GM18505 (cell line): ENCODE data around the gene BCL2A1.
A peak's percentile ranks its signal among the peaks of the same experiment; 100 is the strongest.
"Not testable (repeated sequence)": the region's sequence is repeated elsewhere in the genome, so short reads cannot be mapped to it uniquely, and the experiment has no call there.

Source experiments
- ATAC-seq: cut with Tn5 transposase; IDR thresholded peaks from one replicate; pipeline ENCODE4 v1.9.1; 2021; ENCODE audit not compliant: unreplicated experiment
- POLR2A ChIP-seq: IDR thresholded peaks from 4 replicates; pipeline ENCODE4 v1.6.1; 2011; ENCODE audit warnings: borderline replicate concordance; ENCODE audit not compliant: insufficient read depth, insufficient read length; ENCODE audit errors: extremely low read depth

BCL2A1 gene

DNA sequence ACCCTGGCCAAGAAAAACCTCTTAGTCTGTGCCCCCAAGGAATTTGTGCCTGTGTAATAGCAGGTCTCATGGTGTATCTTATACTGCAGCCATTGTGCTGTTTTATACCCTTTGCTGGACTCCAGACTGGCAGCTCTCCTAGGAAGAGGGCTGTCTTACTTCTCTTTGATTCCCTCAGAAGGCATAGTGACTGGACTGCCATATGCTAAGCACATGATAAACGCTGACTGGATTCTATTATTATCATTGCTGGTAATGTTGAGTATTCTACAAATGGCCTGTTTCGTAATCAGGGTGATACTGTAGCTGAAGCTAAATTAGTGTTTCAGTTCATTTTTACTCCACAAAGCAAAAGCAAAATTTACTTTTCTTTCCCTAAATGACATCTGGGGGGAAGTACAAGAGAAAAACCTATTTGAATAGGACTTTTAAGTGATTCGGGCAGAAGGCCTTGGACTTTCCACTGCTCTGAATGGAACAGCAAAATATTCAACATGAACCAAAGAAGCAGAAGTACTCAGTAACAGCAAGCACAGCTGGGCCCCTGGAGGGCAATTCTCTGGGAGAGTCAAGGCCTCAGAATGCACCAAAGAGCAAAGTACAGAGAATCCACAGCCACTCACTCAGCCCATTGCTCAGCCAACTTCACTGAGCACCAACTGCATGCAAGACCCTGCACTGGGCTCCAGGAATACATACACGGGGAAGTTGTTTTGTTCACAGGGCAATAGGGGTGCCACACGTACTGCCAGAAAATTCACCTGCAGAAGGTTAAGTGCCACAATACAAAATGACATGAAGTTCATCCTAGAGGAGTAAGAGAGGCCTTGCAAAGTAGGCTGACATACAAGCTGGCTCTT lies 7.9 kb upstream of the BCL2A1 start:
- TF ChIP-seq POLR2A, result no peak
- peak; percentile 62 for ATAC-seq

DNA sequence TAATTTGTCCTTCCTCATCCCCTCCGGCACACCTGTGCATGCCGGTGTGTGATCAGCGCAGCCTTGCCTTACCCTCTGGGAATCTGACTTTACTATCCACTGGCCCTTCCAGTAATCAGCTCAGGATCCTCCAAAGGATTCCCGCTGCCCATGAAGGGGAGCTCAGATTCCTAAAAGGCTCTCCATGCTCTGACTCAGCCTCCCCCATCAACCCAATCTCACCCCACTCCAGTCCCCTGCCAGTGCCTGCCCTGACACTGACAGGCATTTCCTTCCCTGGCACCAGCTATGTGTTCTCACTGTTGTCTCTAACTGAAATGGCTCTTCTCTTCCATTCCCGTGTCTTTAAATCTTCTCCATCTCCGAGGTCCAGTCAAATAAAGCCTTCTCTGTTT lies 7.3 kb upstream of the BCL2A1 start:
- ATAC-seq, result no peak
- TF ChIP-seq POLR2A, result peak; percentile 42

DNA sequence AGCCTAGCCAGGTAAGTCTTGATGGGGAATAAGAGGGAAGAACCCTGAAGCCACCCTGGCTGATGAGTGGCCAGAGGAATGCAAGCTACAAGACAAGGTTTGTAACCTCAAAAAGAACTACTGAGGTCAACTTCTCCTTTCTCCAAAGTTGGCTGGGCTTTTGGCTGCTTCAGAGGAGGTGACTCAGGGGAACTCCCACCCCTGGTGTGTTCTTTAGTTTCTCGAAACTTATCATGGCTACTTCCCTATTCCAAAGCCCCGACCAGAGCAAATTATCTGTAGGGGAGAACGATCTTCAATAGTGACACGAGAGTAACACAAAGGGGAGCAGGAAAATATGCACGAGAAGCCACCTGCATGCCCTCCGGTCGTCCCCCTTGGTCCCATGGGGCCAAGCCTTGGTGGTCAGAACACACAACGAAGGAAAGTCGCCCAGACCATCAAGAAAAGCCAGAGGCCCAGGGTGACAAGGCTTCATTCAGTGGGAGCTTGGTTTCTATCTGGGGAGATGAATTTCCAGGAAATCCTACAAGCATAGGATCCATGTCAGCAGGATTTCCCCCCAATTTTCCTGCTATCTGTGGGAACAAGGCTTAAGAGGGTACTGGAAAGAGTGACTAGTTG lies 6.5 kb upstream of the BCL2A1 start:
- peak; percentile 31 for TF ChIP-seq POLR2A
- ATAC-seq, result peak; percentile 40

DNA sequence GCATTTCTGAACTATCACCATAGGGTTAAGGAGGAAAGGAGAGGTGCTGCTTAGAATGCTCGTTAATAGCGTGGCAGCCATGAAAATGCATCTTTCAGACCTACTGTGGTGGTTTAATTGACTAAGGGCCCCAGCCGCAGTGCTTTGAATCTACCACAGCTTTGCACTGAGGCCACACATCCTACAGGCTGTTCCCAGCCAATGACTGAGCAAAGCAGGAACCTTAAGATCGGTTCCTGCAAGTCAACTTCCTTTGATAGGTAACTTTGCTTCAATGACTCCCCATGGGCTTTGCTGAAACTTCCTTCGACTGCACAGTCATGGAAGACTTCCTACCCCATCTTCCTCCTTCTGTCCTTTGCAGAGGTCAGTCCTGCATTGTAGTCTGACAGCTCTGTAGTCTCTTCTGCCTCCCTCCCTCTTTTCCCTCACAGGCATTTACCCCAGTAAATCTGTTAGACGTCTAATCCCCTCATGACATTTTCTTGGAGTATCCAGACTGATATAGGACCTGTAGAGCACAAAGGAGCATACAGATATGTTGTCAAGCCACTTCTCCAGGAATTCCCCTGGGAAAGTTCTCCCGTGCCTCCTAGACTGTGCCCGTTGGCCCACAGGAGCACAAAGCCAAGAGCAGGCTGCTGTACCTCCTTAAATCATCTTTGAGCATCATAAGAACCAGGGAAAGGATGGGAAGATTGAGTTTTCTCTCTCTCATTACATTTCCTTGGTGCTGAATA lies 2.6 kb upstream of the BCL2A1 start:
- ATAC-seq, result no peak
- no peak for TF ChIP-seq POLR2A

DNA sequence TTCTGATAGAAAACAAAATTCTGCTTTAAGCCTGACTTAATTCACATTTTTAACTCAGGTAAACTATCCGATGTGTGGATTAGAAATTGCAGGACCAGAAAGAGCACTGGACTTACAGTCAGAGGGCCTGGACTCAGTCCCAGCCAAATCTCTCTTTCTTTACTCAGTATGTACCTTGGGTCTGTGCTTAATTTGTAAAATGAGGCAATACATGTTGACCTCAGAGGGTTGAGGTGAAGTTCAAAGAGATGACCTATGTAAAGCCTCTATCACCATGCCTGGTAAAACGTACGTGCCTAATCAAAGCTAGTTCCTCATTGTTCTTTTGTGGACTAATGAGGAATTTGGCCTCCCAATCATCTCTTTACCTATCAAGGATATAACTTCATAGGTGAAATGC lies 1.9 kb upstream of the BCL2A1 start:
- ATAC-seq, result no peak
- no peak for TF ChIP-seq POLR2A

DNA sequence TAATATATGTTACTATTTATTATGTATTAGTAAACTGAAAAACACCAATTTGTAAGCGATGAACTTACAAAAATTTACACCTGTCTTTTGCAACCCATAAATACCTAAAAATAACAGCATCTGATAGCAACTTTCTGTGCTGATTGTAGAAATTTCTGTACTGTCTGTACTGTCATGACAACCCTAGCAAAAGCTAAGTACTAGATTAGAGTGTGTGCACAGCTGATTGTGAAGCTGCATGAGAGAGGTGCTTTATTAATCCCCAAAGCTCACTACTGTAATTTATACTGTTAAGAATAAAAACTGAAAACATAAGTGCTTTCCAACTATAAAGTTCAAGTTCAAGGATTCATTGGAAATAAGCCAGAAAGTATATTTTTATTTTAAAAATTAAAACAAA lies 815 bp downstream of the BCL2A1 start:
- TF ChIP-seq POLR2A, result no peak
- no peak for ATAC-seq

DNA sequence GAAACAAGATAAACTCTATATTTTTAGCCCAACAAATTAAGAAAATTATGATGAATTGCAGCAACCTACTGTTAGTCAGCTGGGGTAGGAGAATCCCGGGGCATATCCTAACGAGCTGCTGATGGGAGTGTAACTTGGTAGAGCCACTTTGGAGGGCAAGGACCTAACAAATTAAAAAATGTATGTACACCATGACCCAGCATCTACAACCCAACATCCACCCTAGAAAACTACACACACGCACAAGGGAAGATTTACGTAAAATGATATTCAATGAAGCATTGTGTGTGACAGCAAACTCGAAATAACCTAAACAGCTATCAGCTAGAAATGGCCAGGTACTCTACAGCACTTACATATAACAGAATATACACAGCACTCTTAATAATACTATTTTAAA lies 1.9 kb downstream of the BCL2A1 start:
- TF ChIP-seq POLR2A, result no peak
- ATAC-seq, result no peak

DNA sequence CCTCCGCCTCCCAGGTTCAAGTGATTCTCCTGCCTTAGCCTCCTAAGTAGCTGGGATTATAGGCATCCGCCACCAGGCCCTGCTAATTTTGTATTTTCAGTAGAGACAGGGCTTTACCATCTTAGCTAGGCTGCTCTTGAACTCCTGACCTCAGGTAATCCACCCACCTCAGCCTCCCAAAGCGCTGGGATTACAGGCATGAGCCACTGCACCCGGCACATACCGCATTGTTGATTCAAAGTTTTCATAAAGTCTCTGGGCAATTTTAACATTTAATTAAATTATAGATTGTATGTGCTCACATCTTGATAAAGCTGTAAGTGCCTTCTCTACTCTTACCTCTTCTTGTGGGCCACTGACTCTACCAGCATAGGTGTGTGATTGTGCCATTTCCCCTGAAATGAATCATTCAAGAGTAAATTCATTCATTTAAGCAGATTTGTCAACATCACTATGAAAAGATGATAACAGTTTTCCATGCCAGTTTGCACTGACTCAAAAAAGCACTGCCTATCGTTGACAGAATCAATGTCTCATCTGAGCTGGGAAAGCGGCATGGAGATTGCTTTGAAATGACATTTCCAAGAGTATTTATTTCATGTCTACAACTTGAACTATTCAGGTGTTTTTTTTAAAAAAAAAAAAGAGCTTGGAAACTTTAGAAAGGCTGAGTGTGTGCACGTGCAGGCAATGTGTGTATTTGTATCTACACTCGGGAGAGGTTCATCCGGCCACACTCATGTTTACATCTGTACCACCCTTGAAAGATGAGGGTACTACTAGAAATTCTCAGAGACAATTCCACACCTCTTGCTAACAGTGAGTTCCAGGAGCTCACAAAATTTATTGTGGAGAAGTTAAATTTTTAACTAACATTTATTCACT lies 3.5 kb downstream of the BCL2A1 start:
- peak; percentile 40 for TF ChIP-seq POLR2A
- ATAC-seq, result no peak

DNA sequence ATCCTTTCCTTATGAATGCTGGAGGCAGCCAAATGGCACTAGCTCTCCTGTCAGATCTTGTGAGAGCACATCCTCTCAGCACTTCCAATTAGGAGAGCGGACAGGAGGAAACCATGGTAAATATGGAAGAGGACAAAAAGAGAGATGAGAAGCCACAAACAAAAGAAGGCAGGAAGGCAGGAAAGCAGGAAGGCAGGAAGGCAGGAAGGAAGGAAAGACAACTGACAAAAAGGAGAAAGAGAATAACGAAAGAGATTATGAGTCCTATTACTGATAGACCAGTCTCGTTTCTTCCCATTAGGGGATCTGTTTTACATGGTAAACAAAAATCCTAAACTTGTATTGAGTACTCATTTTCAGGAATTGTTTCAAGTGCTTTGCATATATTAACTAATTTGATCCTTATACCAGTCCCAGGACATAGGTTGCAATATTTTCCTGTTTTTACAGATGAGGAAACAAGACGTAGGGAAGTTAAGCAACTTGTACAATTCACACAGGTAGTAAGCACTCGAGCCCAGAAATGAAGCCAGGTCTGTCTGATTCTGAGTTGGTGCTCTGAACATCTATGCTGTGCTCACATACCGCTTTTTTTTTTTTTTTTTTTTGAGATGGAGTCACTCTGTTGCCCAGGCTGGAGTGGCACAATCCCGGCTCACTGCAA lies 4.2 kb downstream of the BCL2A1 start:
- TF ChIP-seq POLR2A, result no peak
- no peak for ATAC-seq

DNA sequence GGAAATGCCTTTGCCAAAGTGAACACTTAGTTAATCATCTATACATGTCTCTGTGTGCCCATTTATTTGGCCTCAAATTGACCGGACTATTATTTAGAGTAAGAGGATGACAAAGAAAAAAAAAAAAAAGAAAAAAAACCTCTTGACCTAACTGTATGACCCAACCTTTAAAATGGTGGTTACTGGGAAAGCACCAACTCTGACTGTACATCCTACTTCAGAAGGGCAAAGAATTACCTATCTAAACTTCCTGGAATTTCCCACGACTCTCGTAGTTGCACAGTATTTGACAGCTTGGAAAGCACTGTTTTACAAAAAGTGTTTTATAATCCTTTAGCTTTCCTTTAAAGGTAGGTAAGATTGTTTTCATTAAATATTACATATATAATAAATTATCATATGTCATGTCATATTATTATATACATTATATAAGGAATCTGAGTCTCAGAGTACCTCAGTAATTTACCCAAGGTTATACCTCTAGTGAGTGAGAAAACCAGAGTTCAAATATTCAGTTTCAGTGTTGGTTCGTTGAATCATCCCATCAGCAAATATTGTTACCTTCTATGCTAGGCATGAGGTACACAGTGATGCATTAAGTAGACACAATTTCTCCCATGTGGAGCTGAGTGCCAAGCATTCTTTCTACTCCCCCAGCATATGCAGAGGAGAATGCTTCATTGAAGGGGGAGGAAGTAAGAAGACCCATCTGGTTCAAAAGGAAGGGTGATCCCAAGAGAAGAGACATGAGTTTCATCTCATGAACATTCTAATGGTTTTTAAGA lies 5.0 kb downstream of the BCL2A1 start:
- TF ChIP-seq POLR2A, result no peak
- no peak for ATAC-seq

DNA sequence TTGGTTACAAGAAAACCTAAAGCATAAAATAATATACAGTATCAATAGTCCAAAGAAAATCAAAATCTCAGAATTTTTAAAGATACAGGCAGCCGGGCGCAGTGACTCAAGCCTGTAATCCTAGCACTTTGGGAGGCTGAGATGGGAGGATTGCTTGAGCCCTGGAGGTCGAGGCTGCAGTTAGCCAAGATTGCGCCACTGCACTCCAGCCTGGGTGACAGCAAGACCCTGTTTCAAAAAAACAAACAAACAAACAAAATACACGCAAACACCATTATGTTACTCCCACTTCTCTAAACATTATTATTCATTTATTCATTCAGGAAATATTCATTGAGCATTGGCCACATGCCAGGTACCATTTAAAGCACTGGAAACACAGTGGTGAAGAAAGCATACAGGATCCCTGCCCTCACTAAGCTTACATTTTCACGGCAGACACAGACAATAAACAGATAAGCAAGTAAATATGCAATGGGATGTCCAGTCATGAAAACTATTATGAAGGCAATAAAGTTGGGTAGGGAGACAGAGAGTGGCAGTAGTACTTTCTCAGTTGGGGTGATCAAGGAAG lies 6.7 kb downstream of the BCL2A1 start:
- no peak for ATAC-seq
- no peak for TF ChIP-seq POLR2A

DNA sequence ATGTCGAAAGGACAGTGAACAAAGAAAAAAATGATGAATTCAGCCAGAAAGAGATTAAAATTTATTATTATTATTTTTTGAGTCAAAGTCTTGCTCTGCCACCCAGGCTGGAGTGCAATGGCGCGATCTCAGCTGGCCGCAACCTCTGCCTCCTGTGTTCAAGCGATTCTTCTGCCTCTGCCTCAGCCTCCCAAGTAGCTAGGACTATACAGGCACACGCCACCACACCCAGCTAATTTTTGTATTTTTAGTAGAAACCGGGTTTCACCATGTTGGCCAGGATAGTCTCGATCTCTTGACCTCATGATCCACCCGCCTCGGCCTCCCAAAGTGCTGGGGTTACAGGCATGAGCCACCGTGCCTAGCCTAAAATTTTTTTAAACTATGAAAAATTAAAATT lies 8.1 kb downstream of the BCL2A1 start:
- not testable (repeated sequence) for ATAC-seq

DNA sequence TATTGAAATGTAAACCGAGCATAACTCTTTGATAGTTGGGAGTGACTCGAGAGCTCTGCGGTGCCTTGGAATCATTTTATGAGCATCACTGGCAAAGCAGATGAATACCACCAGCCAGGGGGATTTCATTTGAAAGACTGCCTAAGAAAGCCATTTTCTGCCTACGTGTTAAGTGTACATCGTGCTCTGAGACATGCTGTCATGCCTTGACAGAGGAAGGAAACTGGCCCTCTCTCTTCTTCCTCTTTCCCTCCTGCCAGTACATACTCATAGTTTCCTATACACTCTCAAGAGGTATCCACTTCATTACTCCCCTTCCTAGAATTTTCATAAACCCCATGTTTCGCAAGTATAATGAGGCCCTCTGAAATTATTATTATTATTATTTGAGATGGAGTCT lies 8.8 kb downstream of the BCL2A1 start:
- peak; percentile 46 for TF ChIP-seq POLR2A
- no peak for ATAC-seq
